Measurements from ENCODE around the gene MARS2.
"Not testable (repeated sequence)": the region's sequence is repeated elsewhere in the genome, so short reads cannot be mapped to it uniquely, and the experiment has no call there.

The MARS2 gene

DNA sequence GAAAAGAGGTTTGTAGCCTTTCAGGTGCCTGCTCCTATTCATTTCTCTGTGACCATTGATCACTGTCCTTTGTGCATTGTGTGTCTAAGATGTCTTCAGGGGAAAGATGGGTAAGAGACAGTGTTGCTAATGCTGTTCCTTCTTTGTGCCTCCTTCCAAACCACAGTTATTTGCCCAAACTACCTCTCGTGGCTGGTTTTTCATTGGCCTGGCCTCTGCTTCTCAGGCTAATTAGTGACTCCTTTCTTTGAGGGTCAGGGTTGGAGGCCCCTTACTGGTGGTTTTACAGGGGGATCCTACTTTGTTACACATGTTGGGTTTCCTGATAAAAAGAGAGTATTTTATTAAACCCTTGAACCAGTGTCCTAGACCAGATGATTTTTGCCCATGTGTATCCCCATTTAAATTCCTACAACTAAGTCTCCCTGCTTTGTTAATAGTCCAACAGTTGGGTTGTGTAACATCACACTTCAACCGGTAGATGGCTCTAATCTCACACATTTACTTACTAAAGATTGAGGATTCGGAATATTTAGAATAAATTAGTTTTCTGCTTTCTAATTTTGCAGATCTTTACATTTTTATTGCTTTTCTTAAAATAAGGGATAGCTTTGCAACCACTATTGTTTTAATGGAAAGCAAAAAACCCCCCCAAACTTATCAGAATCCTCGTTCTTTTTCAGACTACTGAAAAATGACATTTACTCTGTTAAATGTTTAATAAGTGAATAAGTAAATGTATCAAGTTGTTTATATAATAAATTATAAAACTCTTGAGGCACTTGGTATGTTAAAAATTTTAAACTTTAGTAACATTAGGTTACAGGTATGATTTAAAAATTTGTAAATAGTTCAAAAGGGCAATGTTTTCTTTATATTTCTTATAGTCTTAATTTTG lies 2.4 kb downstream of the MARS2 start:
- DNase-seq: peak; percentile 11

DNA sequence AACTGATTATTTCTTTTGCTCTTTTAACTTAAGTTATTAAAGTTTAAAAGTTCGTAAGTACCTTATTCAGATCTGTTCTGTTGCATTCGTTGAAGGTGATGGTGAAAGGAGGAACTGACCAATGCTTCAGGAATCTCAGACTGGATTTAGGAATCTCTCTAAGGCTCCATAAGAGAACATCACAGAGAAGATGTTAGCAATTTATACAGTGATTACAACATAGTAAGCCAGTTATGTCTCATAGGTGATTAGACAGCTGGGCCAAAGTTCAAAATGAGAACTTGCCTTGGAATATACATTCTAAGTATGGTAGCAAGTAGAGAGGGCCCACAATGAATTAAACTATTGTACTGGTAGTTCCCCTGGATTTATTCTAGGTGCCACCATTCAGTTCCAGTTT lies 3.2 kb downstream of the MARS2 start:
- no peak for DNase-seq

- not testable (repeated sequence) for DNase-seq
Measured at GRCh38 chr2:197709140-197709539, 4.0 kb downstream of the MARS2 start.

GRCh38 chr2:197710424-197711042 lies 5.4 kb downstream of the MARS2 start:
- DNase-seq: no peak

DNA sequence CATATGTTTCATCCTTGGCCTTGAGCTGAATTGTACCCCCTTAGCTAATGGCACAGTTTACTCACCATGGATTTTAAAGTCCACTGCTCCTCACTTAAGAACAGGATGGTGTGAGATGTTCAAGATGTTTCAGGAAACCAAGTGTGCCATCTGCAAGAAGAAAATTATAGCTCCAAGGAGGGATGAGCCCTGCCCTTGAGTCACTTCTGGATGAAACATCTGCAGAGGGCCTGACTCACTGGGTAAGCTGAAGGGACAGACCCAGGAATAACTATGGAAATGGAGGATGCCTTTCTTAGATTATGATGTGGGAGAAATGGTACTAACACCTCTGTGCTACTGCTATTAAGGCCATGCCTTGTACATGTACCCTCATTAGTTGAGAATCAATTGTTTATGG lies 6.4 kb downstream of the MARS2 start:
- DNase-seq: no peak

GRCh38 chr2:197713271-197713670 lies 8.1 kb downstream of the MARS2 start:
- DNase-seq: no peak

- no peak for DNase-seq
Measured at GRCh38 chr2:197717863-197718262, 12.7 kb downstream of the MARS2 start.

GRCh38 chr2:197727011-197727410 lies 21.8 kb downstream of the MARS2 start:
- no peak for DNase-seq

GRCh38 chr2:197728555-197729544 lies 23.7 kb downstream of the MARS2 start:
- not testable (repeated sequence) for DNase-seq

DNA sequence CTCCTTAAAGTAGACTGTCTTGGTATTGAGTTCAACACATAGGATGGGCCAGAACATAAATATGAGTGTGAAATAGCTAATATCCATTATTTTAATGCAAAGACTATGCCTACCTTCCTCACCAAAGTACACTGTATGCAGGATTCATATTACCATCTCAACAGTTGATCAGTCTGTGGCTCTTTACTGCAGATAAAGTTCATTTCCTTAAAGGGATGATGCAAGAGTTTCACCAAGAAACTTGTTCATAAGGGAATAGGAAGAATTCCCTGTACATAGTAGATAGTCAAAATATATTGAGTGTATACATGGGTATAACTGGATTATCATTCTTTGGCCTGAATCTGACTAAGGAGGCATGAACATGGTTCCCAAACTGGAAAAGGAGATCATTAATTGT lies 35.0 kb downstream of the MARS2 start:
- no peak for DNase-seq
